ENCODE results near the gene ZBTB1. TPM values are rescaled to one million over a fixed set of nuclear protein-coding genes. Genes with fewer than 3 reads are reported as not detected.
"Not testable (repeated sequence)": the region's sequence is repeated elsewhere in the genome, so short reads cannot be mapped to it uniquely, and the experiment has no call there.

ZBTB1 gene
- total RNA-seq, 1 experiment from 2014 or later, result 32.9 TPM

GRCh38 chr14:64522591-64523355 lies 18.2 kb downstream of the ZBTB1 start:
- no peak for DNase-seq (ENCODE audit: extremely low read depth, low read depth)

GRCh38 chr14:64525354-64525753 lies 20.8 kb downstream of the ZBTB1 start:
- no peak for DNase-seq (ENCODE audit: extremely low read depth, low read depth)

- DNase-seq (ENCODE audit: extremely low read depth, low read depth), result no peak
These were observed 27.0 kb downstream of the ZBTB1 start for GRCh38 chr14:64531567-64531966.

- DNase-seq (ENCODE audit: extremely low read depth, low read depth), result peak; percentile 22
These were observed 32.1 kb downstream of the ZBTB1 start for GRCh38 chr14:64536488-64537245.

- peak; percentile 97 for DNase-seq (ENCODE audit: extremely low read depth, low read depth)
These were observed 35.9 kb downstream of the ZBTB1 start, which contains the start of gene HSPA2 for GRCh38 chr14:64540208-64541202. Gene HSPA2, plus strand, starts transcription at chr14:64540741. Its CDS starts 109 bp downstream, at chr14:64540850.

- DNase-seq (ENCODE audit: extremely low read depth, low read depth), result no peak
These were observed 36.8 kb downstream of the ZBTB1 start for GRCh38 chr14:64541261-64541971.

GRCh38 chr14:64541972-64542835 lies 37.6 kb downstream of the ZBTB1 start:
- no peak for DNase-seq (ENCODE audit: extremely low read depth, low read depth)

- DNase-seq (ENCODE audit: extremely low read depth, low read depth), result no peak
These were observed 38.2 kb downstream of the ZBTB1 start for GRCh38 chr14:64542836-64543201.

- no peak for DNase-seq (ENCODE audit: extremely low read depth, low read depth)
These were observed 40.2 kb downstream of the ZBTB1 start for GRCh38 chr14:64544607-64545312.

- no peak for DNase-seq (ENCODE audit: extremely low read depth, low read depth)
These were observed 44.4 kb downstream of the ZBTB1 start for GRCh38 chr14:64549016-64549415.

- DNase-seq (ENCODE audit: extremely low read depth, low read depth), result peak; percentile 30
These were observed 45.4 kb downstream of the ZBTB1 start, which contains the start of gene PPP1R36 for GRCh38 chr14:64549791-64550620. Gene PPP1R36, plus strand, starts transcription at chr14:64549961. Its CDS starts 37 bp downstream, at chr14:64549998.

GRCh38 chr14:64550621-64551333 lies 46.2 kb downstream of the ZBTB1 start:
- no peak for DNase-seq (ENCODE audit: extremely low read depth, low read depth)

- DNase-seq (ENCODE audit: extremely low read depth, low read depth), result no peak
These were observed 50.0 kb downstream of the ZBTB1 start for GRCh38 chr14:64554556-64554955.

- DNase-seq (ENCODE audit: extremely low read depth, low read depth), result no peak
These were observed 52.0 kb downstream of the ZBTB1 start for GRCh38 chr14:64556526-64556925.

GRCh38 chr14:64558216-64558615 lies 53.6 kb downstream of the ZBTB1 start:
- DNase-seq (ENCODE audit: extremely low read depth, low read depth), result not testable (repeated sequence)

- DNase-seq (ENCODE audit: extremely low read depth, low read depth), result no peak
These were observed 57.1 kb downstream of the ZBTB1 start for GRCh38 chr14:64561631-64562030.

GRCh38 chr14:64562436-64562835 lies 57.9 kb downstream of the ZBTB1 start:
- DNase-seq (ENCODE audit: extremely low read depth, low read depth), result no peak
